GM12864 (cell line): ENCODE measurements around the gene AHNAK2.

Experiments
- DNase-seq: peaks from one replicate; pipeline ENCODE4 v3.0.0-alpha.2; 2011; ENCODE audit warnings: low read depth
- H3K4me3 ChIP-seq: 2 replicates; pipeline ENCODE4 v1.5.1; 2011; ENCODE audit warnings: mild to moderate bottlenecking, low read depth, low read length, control low read depth
- CTCF ChIP-seq: IDR thresholded peaks from 2 replicates; pipeline ENCODE4 v1.5.1; 2011; ENCODE audit warnings: low read depth, mild to moderate bottlenecking, moderate library complexity, low read length, control low read depth, inconsistent platforms; ENCODE audit errors: missing control alignments

AHNAK2 gene

DNA sequence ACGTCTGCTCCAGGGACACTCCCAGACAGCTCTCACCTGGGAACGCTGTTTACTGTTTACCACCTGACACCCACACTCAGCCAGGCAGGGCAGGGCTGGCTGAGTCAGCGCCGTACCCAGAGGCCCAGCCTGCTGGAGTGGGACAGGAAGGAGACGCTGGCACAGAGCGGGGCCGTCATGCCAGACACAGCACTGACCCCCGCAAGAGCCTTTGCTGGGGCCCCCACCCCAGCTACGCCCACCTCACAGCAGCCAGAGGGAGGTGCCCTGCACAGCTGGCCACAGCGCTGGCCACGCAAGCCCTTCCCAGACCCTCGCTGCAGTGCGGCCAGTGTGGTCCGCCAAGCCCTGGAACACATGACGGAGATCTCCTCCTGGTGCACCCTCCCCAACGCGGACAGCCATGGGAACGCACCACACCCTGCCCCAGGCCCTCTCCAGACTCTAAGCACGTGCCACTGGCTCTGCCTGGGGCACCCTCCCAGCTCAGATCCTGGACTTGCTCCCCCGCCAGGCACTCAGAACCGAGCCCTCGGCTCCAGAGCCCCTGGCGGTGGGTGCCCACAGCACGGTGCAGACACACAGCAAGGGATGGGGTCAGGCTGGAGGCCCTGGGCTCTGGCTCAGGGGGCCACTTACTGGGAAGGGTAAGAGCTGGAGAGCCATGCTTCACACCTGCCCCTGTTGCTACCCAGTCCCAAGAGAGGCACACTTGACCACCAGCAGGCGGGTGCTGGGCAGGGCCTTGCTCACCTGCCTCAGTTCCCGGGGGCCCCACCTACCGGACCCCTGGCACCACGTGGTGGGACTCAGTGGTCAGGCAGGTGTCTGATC, 5.7 kb downstream of the AHNAK2 start:
- no peak overlapping the region for H3K4me3 ChIP-seq
- TF ChIP-seq CTCF = no peak
- DNase-seq = no peak

DNA sequence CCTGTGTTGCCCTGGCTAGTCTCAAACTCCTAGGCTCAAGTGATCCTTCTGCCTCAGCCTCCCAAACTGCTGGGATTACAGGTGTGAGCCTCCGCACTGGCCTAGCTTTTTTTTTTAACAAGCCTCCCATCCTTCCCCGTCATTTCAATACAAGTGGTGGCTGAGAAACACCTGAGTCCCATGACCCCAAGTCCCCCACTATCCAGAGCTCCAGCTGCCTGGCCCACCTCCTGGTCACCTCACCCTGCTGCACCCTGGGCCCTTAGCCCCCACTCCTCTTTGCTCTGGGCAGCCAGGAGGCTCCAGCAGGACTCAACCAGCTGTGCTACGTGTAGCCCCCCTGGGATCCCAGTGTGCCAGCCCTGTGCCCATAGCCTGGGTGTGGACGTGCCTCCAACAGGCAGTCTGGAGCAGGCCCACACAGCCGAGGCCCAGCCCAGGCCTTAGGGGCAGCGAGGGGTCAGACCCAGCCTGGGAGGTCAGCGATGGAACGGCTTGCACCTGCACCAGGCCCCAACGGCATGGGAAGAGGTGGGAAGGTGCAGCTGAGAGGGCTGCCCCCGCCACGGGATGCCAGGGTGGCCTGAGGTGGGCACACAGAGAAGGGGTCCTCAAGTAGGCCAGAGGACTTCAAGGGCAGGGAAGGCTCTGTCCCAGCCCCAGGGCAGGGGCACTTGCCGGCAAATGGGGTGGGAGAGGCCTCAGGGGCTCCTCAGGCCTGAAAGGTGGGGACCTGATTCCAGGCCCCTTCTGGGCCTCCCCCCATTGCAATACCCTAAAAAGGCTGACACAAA, 6.5 kb downstream of the AHNAK2 start:
- no peak overlapping the region for H3K4me3 ChIP-seq
- TF ChIP-seq CTCF = no peak
- DNase-seq = no peak

DNA sequence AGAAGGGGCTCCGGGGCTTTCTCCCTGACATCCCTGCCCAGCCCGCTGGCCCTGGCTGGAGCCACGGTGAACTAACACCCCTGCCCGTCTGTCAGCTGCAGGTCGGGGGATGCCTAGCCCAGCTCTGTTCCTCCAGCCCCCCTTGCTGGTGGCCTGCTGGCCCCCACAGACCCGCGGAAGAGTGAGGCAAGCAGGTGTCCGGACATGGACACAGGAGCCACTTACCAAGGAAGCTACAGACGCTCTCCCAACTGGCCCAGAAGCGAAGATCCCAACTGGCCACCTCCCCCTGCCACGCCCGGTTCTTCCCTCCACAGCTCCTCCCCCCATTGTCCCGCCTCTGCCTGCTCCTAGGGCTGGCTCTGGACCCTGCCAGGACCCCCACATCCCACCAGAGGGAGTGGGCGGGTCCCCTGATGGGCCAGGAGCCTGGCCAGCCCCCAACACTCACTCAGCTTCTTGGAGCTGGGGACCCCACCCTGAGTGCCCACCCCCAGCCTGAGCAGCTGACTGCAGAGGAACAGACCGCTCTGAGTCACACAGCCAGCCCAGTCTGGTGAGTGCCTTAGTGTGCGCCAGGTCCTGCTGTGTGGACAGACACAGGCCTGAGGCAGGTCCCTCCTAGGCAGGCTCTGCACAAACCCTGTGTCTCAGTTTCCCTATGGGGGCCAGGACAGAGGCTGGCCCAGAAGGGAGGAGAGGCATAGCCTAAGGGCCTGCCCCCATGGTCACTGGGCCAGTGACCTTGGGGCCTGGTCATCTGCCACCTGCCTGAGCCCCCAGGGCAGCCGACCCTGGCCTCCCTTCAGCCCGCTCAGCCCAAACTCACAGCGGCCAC, 7.7 kb downstream of the AHNAK2 start:
- no peak for TF ChIP-seq CTCF
- no peak overlapping the region for H3K4me3 ChIP-seq
- DNase-seq = no peak

- no peak for DNase-seq
- H3K4me3 ChIP-seq = no peak overlapping the region
- TF ChIP-seq CTCF = no peak
These were observed 8.4 kb downstream of the AHNAK2 start for GRCh38 chr14:104969741-104970230.

- H3K4me3 ChIP-seq = no peak overlapping the region
- TF ChIP-seq CTCF = peak; percentile 33
These were observed 9.4 kb downstream of the AHNAK2 start for GRCh38 chr14:104968541-104969401.

GRCh38 chr14:104968153-104968527, 10.0 kb downstream of the AHNAK2 start:
- no peak for DNase-seq
- TF ChIP-seq CTCF = no peak
- H3K4me3 ChIP-seq = no peak overlapping the region

More at GRCh38 chr14:104968541-104969401, 9.4 kb downstream of the AHNAK2 start:
- no peak for DNase-seq
